HepG2 (cell line): ENCODE data around the gene MT1M. TPM values are rescaled to one million over a fixed set of nuclear protein-coding genes. Genes with fewer than 3 reads are reported as not detected.

ENCODE experiments used
- ATAC-seq: fragments of 200-7000 bp; cut with Tn5 transposase; 3 replicates; pipeline ENCODE4 v1.9.1; 2020; ENCODE audit warnings: mild to moderate bottlenecking, moderate library complexity
- BruUV-seq: library from RNA; stranded (reverse); fragments of 400-500 nt; replicated peaks from 2 replicates; lab custom pipeline; 2021; lab: Mats Ljungman, UMichigan
- CTCF ChIA-PET: fragments of 300-600 bp; formaldehyde crosslinking; extraction: SDS; loops from one replicate; lab custom pipeline; 2021; ENCODE audit warnings: low total read pairs, inconsistent platforms, low intra/inter-chr PET ratio; lab: Yijun Ruan, JAX
- POLR2A ChIA-PET: fragments of 350-600 bp; sonication (Branson Sonifier 250); formaldehyde crosslinking; loops from one replicate; lab custom pipeline; 2020; ENCODE audit warnings: antibody characterized with exemption, inconsistent platforms; lab: Yijun Ruan, JAX
- DNase-seq: peaks from one replicate; pipeline ENCODE4 v3.0.0-alpha.2; 2015; ENCODE audit warnings: low spot score
- FAIRE-seq: peaks from 3 replicates; lab custom pipeline; 2011; peaks lifted over from hg19 to GRCh38; lab: Jason Lieb, UNC
- H2AFZ ChIP-seq: one replicate; pipeline ENCODE4 v1.6.1; 2011; ENCODE audit warnings: low read length, inconsistent platforms
- H3K27ac ChIP-seq: fragments of 300-600 bp; 3 replicates; pipeline ENCODE4 v1.8.0; 2011; ENCODE audit warnings: mixed run types, mild to moderate bottlenecking, mixed read lengths, low read length, inconsistent platforms; ENCODE audit not compliant: insufficient read depth; ENCODE audit errors: extremely low read length
- H3K27me3 ChIP-seq, 2 experiments: fragments of 200-600 bp in 1 of 2; 2 replicates in 1 of 2; 3 replicates in 1 of 2; pipeline versions ENCODE4 v1.6.0 to v1.8.0; 2011; ENCODE audit warnings: low read length in 2 of 2, mild to moderate bottlenecking in 2 of 2, moderate library complexity in 2 of 2, inconsistent platforms in 1 of 2; ENCODE audit not compliant: insufficient read depth in 2 of 2, control insufficient read depth in 1 of 2
- H3K36me3 ChIP-seq, 2 experiments: fragments of 200-600 bp in 1 of 2; replicated peaks in 1 of 2; 2 replicates in 1 of 2; 3 replicates in 1 of 2; pipeline versions ENCODE4 v1.5.1 to v1.8.0; 2011; ENCODE audit warnings: low read length in 2 of 2, inconsistent platforms in 1 of 2; ENCODE audit not compliant: insufficient read depth in 2 of 2, control insufficient read depth in 1 of 2
- H3K4me1 ChIP-seq: 2 replicates; pipeline ENCODE4 v1.5.1; 2012; ENCODE audit warnings: low read length, inconsistent platforms; ENCODE audit not compliant: insufficient read depth
- H3K4me2 ChIP-seq: 2 replicates; pipeline ENCODE4 v1.6.0; 2011; ENCODE audit warnings: low read depth, low read length, inconsistent platforms
- H3K4me3 ChIP-seq, 3 experiments: fragments of 200-600 bp in 1 of 3; sonication (generic), shearing (Covaris generic) in 1 of 3; replicated peaks in 1 of 3; 2 replicates each; pipeline ENCODE4 v1.5.1; 2011 to 2016; ENCODE audit warnings: low read length in 3 of 3, inconsistent platforms in 2 of 3, low read depth in 2 of 3, mild to moderate bottlenecking in 2 of 3, control low read depth in 1 of 3, mixed read lengths in 1 of 3; ENCODE audit not compliant: insufficient read depth in 1 of 3
- H3K79me2 ChIP-seq: one replicate; pipeline ENCODE4 v1.6.1; 2011; ENCODE audit warnings: low read length, inconsistent platforms; ENCODE audit not compliant: insufficient read depth
- H3K9ac ChIP-seq: 2 replicates; pipeline ENCODE4 v1.6.0; 2011; ENCODE audit warnings: mild to moderate bottlenecking, low read depth, low read length, inconsistent platforms; ENCODE audit not compliant: insufficient read depth
- H3K9me3 ChIP-seq: 2 replicates; pipeline ENCODE4 v1.5.1; 2012; ENCODE audit warnings: mild to moderate bottlenecking, low read length
- H4K20me1 ChIP-seq: 2 replicates; pipeline ENCODE4 v1.6.0; 2011; ENCODE audit warnings: inconsistent platforms, mild to moderate bottlenecking, low read length, moderate library complexity; ENCODE audit not compliant: insufficient read depth
- ARHGAP35 ChIP-seq: sonication (generic); formaldehyde crosslinking; IDR thresholded peaks from 2 replicates; pipeline ENCODE4 v1.9.0; 2022; ENCODE audit warnings: mild to moderate bottlenecking, inconsistent platforms, moderate library complexity, missing genetic modification reagents, borderline replicate concordance
- ATF1 ChIP-seq: IDR thresholded peaks from 2 replicates; pipeline ENCODE4 v1.6.1; 2016; ENCODE audit warnings: mild to moderate bottlenecking, control low read depth
- CBFB ChIP-seq: sonication (generic); formaldehyde crosslinking; IDR thresholded peaks from 2 replicates; pipeline ENCODE4 v1.4.0; 2020; ENCODE audit warnings: missing genetic modification reagents
- FOSL2 ChIP-seq: sonication (generic); formaldehyde crosslinking; IDR thresholded peaks from 2 replicates; pipeline ENCODE4 v1.4.0; 2020; ENCODE audit warnings: missing genetic modification reagents
- MEIS2 ChIP-seq: sonication (generic); formaldehyde crosslinking; IDR thresholded peaks from 2 replicates; pipeline ENCODE4 v1.9.0; 2021; ENCODE audit warnings: mild to moderate bottlenecking, missing genetic modification reagents
- SRY ChIP-seq: sonication (generic); formaldehyde crosslinking; IDR thresholded peaks from 2 replicates; pipeline ENCODE4 v1.8.0; 2022; ENCODE audit warnings: mild to moderate bottlenecking, missing genetic modification reagents
- ZNF160 ChIP-seq: sonication (generic); formaldehyde crosslinking; IDR thresholded peaks from 2 replicates; pipeline ENCODE4 v1.8.0; 2022; ENCODE audit warnings: mild to moderate bottlenecking, inconsistent platforms, missing genetic modification reagents
- ZNF280D ChIP-seq: sonication (generic); formaldehyde crosslinking; IDR thresholded peaks from 2 replicates; pipeline ENCODE4 v1.5.1; 2020; ENCODE audit warnings: mild to moderate bottlenecking, missing genetic modification reagents
- WGBS: methylation state at CpG from one replicate; pipeline ENCODE4 v1.1.6; 2017; ENCODE audit warnings: low lambda C conversion rate; 5-methylcytosine and 5-hydroxymethylcytosine counted together
- in situ Hi-C: cut with HindIII; loops from 2 replicates; pipeline ENCODE4 v1.10.0; 2017; ENCODE audit warnings: low pct_unique_long_range_greater_than_20kb; ENCODE audit not compliant: extremely low pct_ligation_motif_present
- intact Hi-C: fragments of 100-400 bp; cut with micrococcal nuclease; formaldehyde crosslinking; loops from one replicate; pipeline ENCODE4 v1.10.0; 2022; ENCODE audit not compliant: unreplicated experiment
- polyA plus RNA-seq, 8 experiments: library from polyadenylated mRNA; depleted of rRNA in 3 of 8; stranded (reverse) in 7 of 8; unstranded in 1 of 8; fragments of >200 nt; fragmentation: Illumina TruSeq in 4 of 8; extraction: Trizol in 4 of 8; gene quantifications; 2 replicates each; pipeline versions ENCODE4 v1.2.1 to v1.2.3, GENCODE V29; 2011 to 2016; ENCODE audit warnings: low read depth in 4 of 8, missing spikeins in 1 of 8, mixed read lengths in 1 of 8; ENCODE audit not compliant: insufficient read depth in 1 of 8
- total RNA-seq, 5 experiments: library from RNA; depleted of rRNA; stranded (reverse); fragments of >200 nt; fragmentation: Illumina TruSeq; extraction: Trizol; gene quantifications; 2 replicates each; pipeline ENCODE4 v1.2.3, GENCODE V29; 2016; ENCODE audit warnings: low read depth in 1 of 5
- TF ChIP-seq, protein P1 (sequence below): sonication (generic); formaldehyde crosslinking; IDR thresholded peaks from 2 replicates; pipeline ENCODE4 v1.9.0; 2022; ENCODE audit warnings: missing genetic modification reagents, mild to moderate bottlenecking, borderline replicate concordance
- TF ChIP-seq, protein P2 (sequence below): IDR thresholded peaks from 2 replicates; pipeline ENCODE4 v1.6.1; 2016; ENCODE audit warnings: missing compliant biosample characterization, missing genetic modification reagents, borderline replicate concordance

The MT1M gene
- total and polyA plus RNA-seq, 2 of the 13 experiments (the other 11 are each of a cell fraction or from before 2014, with no cell fraction given) = 4.6 TPM; not detected in 1

- no peaks in the 10 kb centered on the region for H4K20me1 ChIP-seq
- no peaks in the 10 kb centered on the region for H3K36me3 ChIP-seq
- no peak overlapping the region for H3K27ac ChIP-seq
- DNase-seq (no peak), FAIRE-seq (no peak), ATAC-seq (no peak)
- no peak overlapping the region for H2AFZ ChIP-seq
- H3K4me3 ChIP-seq = no peak overlapping the region
- WGBS = 39% methylated on average over 10 of the region's 10 CpGs
- BruUV-seq = no TSS peak
- TF ChIP-seq ATF1 (CRISPR knock-in tag) (no peak), FOSL2 (CRISPR knock-in tag) (0 out of 2 replicates have a peak, but pooled peaks have one; percentile 18), ARHGAP35 (no peak), SRY (CRISPR knock-in tag) (no peak)
- TF ChIP-seq, protein P1, sequence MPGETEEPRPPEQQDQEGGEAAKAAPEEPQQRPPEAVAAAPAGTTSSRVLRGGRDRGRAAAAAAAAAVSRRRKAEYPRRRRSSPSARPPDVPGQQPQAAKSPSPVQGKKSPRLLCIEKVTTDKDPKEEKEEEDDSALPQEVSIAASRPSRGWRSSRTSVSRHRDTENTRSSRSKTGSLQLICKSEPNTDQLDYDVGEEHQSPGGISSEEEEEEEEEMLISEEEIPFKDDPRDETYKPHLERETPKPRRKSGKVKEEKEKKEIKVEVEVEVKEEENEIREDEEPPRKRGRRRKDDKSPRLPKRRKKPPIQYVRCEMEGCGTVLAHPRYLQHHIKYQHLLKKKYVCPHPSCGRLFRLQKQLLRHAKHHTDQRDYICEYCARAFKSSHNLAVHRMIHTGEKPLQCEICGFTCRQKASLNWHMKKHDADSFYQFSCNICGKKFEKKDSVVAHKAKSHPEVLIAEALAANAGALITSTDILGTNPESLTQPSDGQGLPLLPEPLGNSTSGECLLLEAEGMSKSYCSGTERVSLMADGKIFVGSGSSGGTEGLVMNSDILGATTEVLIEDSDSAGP (CRISPR knock-in tag) = 0 out of 2 replicates have a peak, but pooled peaks have one; percentile 3
- H3K4me2 ChIP-seq = no peak overlapping the region
- peaks cover 6 to 73% of the 10 kb centered on the region in 2 experiments; a peak in 4 of 5 replicates for H3K27me3 ChIP-seq
- CTCF ChIA-PET = no interaction called here
- no peaks in the 10 kb centered on the region for H3K79me2 ChIP-seq
- peaks cover 35% of the 10 kb centered on the region for H3K4me1 ChIP-seq
- intact Hi-C loops = no loop called here
- H3K9ac ChIP-seq = no peak overlapping the region
- in situ Hi-C loops = no loop called here
- POLR2A ChIA-PET = no interaction called here
- H3K9me3 ChIP-seq = no peaks in the 10 kb centered on the region
Measured at GRCh38 chr16:56631197-56631596, 1.3 kb upstream of the MT1M start.

GRCh38 chr16:56631832-56632155 lies 665 bp upstream of the MT1M start:
- POLR2A ChIA-PET = no interaction called here
- peak overlapping the region; percentile 7; the same call in 1 of the 2 replicates for H3K9ac ChIP-seq
- no peaks in the 10 kb centered on the region for H3K9me3 ChIP-seq
- H3K36me3 ChIP-seq = no peaks in the 10 kb centered on the region
- FAIRE-seq = no peak
- CTCF ChIA-PET = no interaction called here
- no peaks in the 10 kb centered on the region for H3K79me2 ChIP-seq
- intact Hi-C loops (no loop called here), in situ Hi-C loops (no loop called here)
- H4K20me1 ChIP-seq = no peaks in the 10 kb centered on the region
- H3K27me3 ChIP-seq = peaks cover 8 to 79% of the 10 kb centered on the region in 2 experiments; a peak in 4 of 5 replicates
- no peak for DNase-seq
- H3K4me2 ChIP-seq = peak overlapping the region; percentile 77
- H2AFZ ChIP-seq = no peak overlapping the region
- peak; percentile 62 for ATAC-seq
- peaks cover 29% of the 10 kb centered on the region for H3K4me1 ChIP-seq
- BruUV-seq = no TSS peak
- no peak overlapping the region for H3K27ac ChIP-seq
- WGBS = 8% methylated on average over 14 of the region's 14 CpGs
- H3K4me3 ChIP-seq = peak overlapping the region; percentile 41 to 73 (median 54); a peak in 4 of 6 replicates
- TF ChIP-seq, protein P2, sequence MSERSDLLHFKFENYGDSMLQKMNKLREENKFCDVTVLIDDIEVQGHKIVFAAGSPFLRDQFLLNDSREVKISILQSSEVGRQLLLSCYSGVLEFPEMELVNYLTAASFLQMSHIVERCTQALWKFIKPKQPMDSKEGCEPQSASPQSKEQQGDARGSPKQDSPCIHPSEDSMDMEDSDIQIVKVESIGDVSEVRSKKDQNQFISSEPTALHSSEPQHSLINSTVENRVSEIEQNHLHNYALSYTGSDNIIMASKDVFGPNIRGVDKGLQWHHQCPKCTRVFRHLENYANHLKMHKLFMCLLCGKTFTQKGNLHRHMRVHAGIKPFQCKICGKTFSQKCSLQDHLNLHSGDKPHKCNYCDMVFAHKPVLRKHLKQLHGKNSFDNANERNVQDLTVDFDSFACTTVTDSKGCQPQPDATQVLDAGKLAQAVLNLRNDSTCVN (CRISPR knock-in tag) = 0 out of 2 replicates have a peak, but pooled peaks have one; percentile 16
- TF ChIP-seq CBFB (CRISPR knock-in tag) (no peak), ZNF280D (0 out of 2 replicates have a peak, but pooled peaks have one; percentile 64), MEIS2 (CRISPR knock-in tag) (0 out of 2 replicates have a peak, but pooled peaks have one; percentile 7), ZNF160 (CRISPR knock-in tag) (no peak)
- TF ChIP-seq, protein P1 (CRISPR knock-in tag) = peak; percentile 51; the same call in 1 of the 2 replicates
